HEK293 (cell line): Measurements from ENCODE around the gene CCNY.

Source experiments
- MZF1 ChIP-seq: fragments of 450-650 bp; formaldehyde crosslinking; IDR thresholded peaks from 2 replicates; pipeline ENCODE4 v1.5.1; 2017; ENCODE audit warnings: missing biosample characterization, missing genetic modification characterization, borderline replicate concordance
- PRDM1 ChIP-seq: fragments of 450-650 bp; formaldehyde crosslinking; IDR thresholded peaks from 2 replicates; pipeline ENCODE4; 2016; ENCODE audit warnings: missing biosample characterization, missing genetic modification characterization
- ZEB2 ChIP-seq: fragments of 450-650 bp; formaldehyde crosslinking; IDR thresholded peaks from 2 replicates; pipeline ENCODE4 v1.5.1; 2016; ENCODE audit warnings: missing biosample characterization, missing genetic modification characterization
- ZFP69B ChIP-seq: fragments of 450-650 bp; formaldehyde crosslinking; IDR thresholded peaks from 2 replicates; pipeline ENCODE4 v1.5.1; 2016; ENCODE audit warnings: missing biosample characterization, missing genetic modification characterization
- ZNF157 ChIP-seq: fragments of 450-650 bp; formaldehyde crosslinking; IDR thresholded peaks from 2 replicates; pipeline ENCODE4 v1.5.1; 2016; ENCODE audit warnings: missing biosample characterization, missing genetic modification characterization
- ZNF174 ChIP-seq: fragments of 450-650 bp; formaldehyde crosslinking; IDR thresholded peaks from 2 replicates; pipeline ENCODE4 v1.5.0; 2017; ENCODE audit warnings: missing biosample characterization, mild to moderate bottlenecking, missing genetic modification characterization
- ZNF24 ChIP-seq: fragments of 450-650 bp; formaldehyde crosslinking; IDR thresholded peaks from 2 replicates; pipeline ENCODE4 v1.5.1; 2016; ENCODE audit warnings: missing biosample characterization, missing genetic modification characterization
- ZNF394 ChIP-seq: fragments of 450-650 bp; formaldehyde crosslinking; IDR thresholded peaks from 2 replicates; pipeline ENCODE4 v1.5.1; 2016; ENCODE audit warnings: missing biosample characterization, missing genetic modification characterization, mild to moderate bottlenecking, moderate library complexity, borderline replicate concordance
- ZNF600 ChIP-seq: fragments of 450-650 bp; formaldehyde crosslinking; IDR thresholded peaks from 2 replicates; pipeline ENCODE4 v1.5.1; 2016; ENCODE audit warnings: missing biosample characterization, missing genetic modification characterization
- TF ChIP-seq, protein P1 (sequence below): fragments of 450-650 bp; formaldehyde crosslinking; conservative IDR thresholded peaks from 2 replicates; pipeline ENCODE4 v1.5.1; 2016; ENCODE audit warnings: low read depth, missing biosample characterization, missing genetic modification characterization
- TF ChIP-seq, protein P2 (sequence below): fragments of 450-650 bp; formaldehyde crosslinking; IDR thresholded peaks from 2 replicates; pipeline ENCODE4 v1.5.1; 2017; ENCODE audit warnings: missing biosample characterization, missing genetic modification characterization
- TF ChIP-seq, protein P3 (sequence below): fragments of 450-650 bp; formaldehyde crosslinking; IDR thresholded peaks from 2 replicates; pipeline ENCODE4 v1.5.1; 2016; ENCODE audit warnings: missing biosample characterization, missing genetic modification characterization
- TF ChIP-seq, protein P4 (sequence below): fragments of 450-650 bp; formaldehyde crosslinking; IDR thresholded peaks from 2 replicates; pipeline ENCODE4 v1.5.0; 2017; ENCODE audit warnings: missing biosample characterization, missing genetic modification characterization, borderline replicate concordance

Gene CCNY

DNA sequence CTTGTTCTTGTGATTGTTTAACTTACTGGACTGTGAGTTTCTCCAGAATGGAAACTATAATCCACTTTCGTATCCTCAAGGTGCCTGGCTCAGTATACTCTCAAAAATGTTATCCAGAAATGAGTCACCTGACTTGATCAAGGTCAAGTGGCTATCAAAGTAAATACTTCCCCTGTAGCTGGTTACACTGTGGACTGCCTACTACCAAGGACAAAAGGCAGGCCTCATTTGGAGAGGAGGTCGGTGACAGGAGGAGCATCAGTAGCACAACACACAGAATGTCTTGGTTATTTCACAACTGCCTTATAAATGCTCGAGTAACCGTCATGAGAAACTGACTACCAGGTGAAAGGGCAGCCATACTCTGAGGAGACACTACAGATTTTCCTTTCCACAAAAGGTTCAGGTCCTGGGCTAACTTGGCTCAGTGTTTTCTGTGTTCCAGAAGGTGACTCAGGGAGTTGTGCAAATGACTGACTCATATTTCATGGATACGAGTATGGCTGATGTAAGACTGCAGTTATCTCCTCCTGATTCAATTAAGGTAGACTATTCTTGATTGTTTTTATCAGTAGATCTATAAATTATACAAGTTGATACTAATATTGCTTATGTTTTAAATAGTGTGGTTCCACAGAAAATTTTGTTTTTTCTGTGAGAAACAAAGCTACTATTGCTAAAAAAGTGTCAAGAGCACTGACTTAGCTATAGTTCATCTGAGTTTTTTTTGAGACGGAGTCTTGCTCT lies 4.2 kb upstream of the CCNY start (continued):
- 0 out of 2 replicates have a peak, but pooled peaks have one; percentile 47 for TF ChIP-seq PRDM1 (tag by site-specific recombination)
- TF ChIP-seq ZEB2 (tag by site-specific recombination) = peak; percentile 72
- TF ChIP-seq, protein P1, sequence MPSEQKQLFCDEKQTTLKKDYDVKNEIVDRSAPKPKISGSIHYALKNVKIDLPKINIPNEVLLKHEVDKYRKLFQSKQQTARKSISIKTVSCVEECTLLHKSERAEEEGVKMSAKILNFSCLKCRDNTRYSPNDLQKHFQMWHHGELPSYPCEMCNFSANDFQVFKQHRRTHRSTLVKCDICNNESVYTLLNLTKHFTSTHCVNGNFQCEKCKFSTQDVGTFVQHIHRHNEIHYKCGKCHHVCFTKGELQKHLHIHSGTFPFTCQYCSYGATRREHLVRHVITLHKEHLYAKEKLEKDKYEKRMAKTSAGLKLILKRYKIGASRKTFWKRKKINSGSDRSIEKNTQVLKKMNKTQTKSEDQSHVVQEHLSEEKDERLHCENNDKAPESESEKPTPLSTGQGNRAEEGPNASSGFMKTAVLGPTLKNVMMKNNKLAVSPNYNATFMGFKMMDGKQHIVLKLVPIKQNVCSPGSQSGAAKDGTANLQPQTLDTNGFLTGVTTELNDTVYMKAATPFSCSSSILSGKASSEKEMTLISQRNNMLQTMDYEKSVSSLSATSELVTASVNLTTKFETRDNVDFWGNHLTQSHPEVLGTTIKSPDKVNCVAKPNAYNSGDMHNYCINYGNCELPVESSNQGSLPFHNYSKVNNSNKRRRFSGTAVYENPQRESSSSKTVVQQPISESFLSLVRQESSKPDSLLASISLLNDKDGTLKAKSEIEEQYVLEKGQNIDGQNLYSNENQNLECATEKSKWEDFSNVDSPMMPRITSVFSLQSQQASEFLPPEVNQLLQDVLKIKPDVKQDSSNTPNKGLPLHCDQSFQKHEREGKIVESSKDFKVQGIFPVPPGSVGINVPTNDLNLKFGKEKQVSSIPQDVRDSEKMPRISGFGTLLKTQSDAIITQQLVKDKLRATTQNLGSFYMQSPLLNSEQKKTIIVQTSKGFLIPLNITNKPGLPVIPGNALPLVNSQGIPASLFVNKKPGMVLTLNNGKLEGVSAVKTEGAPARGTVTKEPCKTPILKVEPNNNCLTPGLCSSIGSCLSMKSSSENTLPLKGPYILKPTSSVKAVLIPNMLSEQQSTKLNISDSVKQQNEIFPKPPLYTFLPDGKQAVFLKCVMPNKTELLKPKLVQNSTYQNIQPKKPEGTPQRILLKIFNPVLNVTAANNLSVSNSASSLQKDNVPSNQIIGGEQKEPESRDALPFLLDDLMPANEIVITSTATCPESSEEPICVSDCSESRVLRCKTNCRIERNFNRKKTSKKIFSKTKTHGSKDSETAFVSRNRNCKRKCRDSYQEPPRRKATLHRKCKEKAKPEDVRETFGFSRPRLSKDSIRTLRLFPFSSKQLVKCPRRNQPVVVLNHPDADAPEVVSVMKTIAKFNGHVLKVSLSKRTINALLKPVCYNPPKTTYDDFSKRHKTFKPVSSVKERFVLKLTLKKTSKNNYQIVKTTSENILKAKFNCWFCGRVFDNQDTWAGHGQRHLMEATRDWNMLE (tag by site-specific recombination) = 0 out of 2 replicates have a peak, but pooled peaks have one; percentile 22
- TF ChIP-seq ZNF174 (tag by site-specific recombination) = no peak
- TF ChIP-seq ZFP69B (tag by site-specific recombination) = 0 out of 2 replicates have a peak, but pooled peaks have one; percentile 50
- TF ChIP-seq MZF1 = peak; percentile 86; the same call in 1 of the 2 replicates
- peak; percentile 48; the same call in 1 of the 2 replicates for TF ChIP-seq ZNF24 (tag by site-specific recombination)
- TF ChIP-seq ZNF600 (tag by site-specific recombination) = peak; percentile 73
- TF ChIP-seq ZNF157 = no peak
- TF ChIP-seq, protein P2, sequence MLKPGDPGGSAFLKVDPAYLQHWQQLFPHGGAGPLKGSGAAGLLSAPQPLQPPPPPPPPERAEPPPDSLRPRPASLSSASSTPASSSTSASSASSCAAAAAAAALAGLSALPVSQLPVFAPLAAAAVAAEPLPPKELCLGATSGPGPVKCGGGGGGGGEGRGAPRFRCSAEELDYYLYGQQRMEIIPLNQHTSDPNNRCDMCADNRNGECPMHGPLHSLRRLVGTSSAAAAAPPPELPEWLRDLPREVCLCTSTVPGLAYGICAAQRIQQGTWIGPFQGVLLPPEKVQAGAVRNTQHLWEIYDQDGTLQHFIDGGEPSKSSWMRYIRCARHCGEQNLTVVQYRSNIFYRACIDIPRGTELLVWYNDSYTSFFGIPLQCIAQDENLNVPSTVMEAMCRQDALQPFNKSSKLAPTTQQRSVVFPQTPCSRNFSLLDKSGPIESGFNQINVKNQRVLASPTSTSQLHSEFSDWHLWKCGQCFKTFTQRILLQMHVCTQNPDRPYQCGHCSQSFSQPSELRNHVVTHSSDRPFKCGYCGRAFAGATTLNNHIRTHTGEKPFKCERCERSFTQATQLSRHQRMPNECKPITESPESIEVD (tag by site-specific recombination) = peak; percentile 42; the same call in 1 of the 2 replicates
- peak; percentile 36; the same call in 1 of the 2 replicates for TF ChIP-seq ZNF394 (tag by site-specific recombination)
- TF ChIP-seq, protein P3, sequence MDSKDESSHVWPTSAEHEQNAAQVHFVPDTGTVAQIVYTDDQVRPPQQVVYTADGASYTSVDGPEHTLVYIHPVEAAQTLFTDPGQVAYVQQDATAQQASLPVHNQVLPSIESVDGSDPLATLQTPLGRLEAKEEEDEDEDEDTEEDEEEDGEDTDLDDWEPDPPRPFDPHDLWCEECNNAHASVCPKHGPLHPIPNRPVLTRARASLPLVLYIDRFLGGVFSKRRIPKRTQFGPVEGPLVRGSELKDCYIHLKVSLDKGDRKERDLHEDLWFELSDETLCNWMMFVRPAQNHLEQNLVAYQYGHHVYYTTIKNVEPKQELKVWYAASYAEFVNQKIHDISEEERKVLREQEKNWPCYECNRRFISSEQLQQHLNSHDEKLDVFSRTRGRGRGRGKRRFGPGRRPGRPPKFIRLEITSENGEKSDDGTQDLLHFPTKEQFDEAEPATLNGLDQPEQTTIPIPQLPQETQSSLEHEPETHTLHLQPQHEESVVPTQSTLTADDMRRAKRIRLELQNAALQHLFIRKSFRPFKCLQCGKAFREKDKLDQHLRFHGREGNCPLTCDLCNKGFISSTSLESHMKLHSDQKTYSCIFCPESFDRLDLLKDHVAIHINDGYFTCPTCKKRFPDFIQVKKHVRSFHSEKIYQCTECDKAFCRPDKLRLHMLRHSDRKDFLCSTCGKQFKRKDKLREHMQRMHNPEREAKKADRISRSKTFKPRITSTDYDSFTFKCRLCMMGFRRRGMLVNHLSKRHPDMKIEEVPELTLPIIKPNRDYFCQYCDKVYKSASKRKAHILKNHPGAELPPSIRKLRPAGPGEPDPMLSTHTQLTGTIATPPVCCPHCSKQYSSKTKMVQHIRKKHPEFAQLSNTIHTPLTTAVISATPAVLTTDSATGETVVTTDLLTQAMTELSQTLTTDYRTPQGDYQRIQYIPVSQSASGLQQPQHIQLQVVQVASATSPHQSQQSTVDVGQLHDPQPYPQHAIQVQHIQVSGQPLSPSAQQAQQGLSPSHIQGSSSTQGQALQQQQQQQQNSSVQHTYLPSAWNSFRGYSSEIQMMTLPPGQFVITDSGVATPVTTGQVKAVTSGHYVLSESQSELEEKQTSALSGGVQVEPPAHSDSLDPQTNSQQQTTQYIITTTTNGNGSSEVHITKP (tag by site-specific recombination) = peak; percentile 71
- TF ChIP-seq, protein P4, sequence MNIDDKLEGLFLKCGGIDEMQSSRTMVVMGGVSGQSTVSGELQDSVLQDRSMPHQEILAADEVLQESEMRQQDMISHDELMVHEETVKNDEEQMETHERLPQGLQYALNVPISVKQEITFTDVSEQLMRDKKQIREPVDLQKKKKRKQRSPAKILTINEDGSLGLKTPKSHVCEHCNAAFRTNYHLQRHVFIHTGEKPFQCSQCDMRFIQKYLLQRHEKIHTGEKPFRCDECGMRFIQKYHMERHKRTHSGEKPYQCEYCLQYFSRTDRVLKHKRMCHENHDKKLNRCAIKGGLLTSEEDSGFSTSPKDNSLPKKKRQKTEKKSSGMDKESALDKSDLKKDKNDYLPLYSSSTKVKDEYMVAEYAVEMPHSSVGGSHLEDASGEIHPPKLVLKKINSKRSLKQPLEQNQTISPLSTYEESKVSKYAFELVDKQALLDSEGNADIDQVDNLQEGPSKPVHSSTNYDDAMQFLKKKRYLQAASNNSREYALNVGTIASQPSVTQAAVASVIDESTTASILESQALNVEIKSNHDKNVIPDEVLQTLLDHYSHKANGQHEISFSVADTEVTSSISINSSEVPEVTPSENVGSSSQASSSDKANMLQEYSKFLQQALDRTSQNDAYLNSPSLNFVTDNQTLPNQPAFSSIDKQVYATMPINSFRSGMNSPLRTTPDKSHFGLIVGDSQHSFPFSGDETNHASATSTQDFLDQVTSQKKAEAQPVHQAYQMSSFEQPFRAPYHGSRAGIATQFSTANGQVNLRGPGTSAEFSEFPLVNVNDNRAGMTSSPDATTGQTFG = no peak
